Kidney (tissue), 22 donors: ENCODE data around the gene GIT1. TPM values are rescaled to one million over a fixed set of nuclear protein-coding genes. Genes with fewer than 3 reads are reported as not detected.

Experiments
- DNase-seq, 5 donors: peaks; one replicate each; pipeline ENCODE4 v3.0.0-alpha.2; 2013 to 2020
- FAIRE-seq: peaks from 2 replicates; lab custom pipeline; 2012; peaks lifted over from hg19 to GRCh38; lab: Jason Lieb, UNC
- H3K27ac ChIP-seq, 2 donors: one replicate each; pipeline ENCODE4 v1.7.0; 2013; ENCODE audit warnings: low read depth in 2 of 2, low read length in 2 of 2, inconsistent platforms in 1 of 2
- H3K27me3 ChIP-seq: one replicate; pipeline ENCODE4 v1.7.1; 2013; ENCODE audit warnings: low read length, inconsistent platforms; ENCODE audit not compliant: control insufficient read depth, insufficient read depth
- H3K36me3 ChIP-seq, 3 donors: one replicate each; pipeline versions ENCODE4 v1.7.0 to v1.7.1; 2013; ENCODE audit warnings: low read length in 3 of 3, control low read depth in 1 of 3, inconsistent platforms in 1 of 3; ENCODE audit not compliant: insufficient read depth in 3 of 3, control insufficient read depth in 2 of 3
- H3K4me1 ChIP-seq, 3 donors: one replicate each; pipeline versions ENCODE4 v1.7.0 to v1.7.1; 2013; ENCODE audit warnings: low read length in 3 of 3, inconsistent platforms in 1 of 3, low read depth in 1 of 3; ENCODE audit not compliant: control insufficient read depth in 2 of 3, insufficient read depth in 2 of 3
- H3K4me3 ChIP-seq, 3 donors: one replicate each; pipeline versions ENCODE4 v1.7.0 to v1.8.1; 2013; ENCODE audit warnings: low read length in 3 of 3, control low read depth in 1 of 3, inconsistent platforms in 1 of 3
- H3K9ac ChIP-seq, 3 donors: one replicate each; pipeline versions ENCODE4 v1.7.0 to v1.7.1; 2013; ENCODE audit warnings: low read length in 3 of 3, control low read depth in 1 of 3, inconsistent platforms in 1 of 3
- H3K9me3 ChIP-seq, 3 donors: one replicate each; pipeline versions ENCODE4 v1.7.0 to v1.7.1; 2013; ENCODE audit warnings: low read length in 3 of 3, control low read depth in 1 of 3, inconsistent platforms in 1 of 3; ENCODE audit not compliant: control insufficient read depth in 2 of 3, insufficient read depth in 1 of 3
- intact Hi-C: fragments of 100-400 bp; cut with DNase I; formaldehyde crosslinking; loops from one replicate; pipeline ENCODE4 v1.11.1; 2022
- long read RNA-seq, 10 donors: library from polyadenylated mRNA in 1 of 10; unstranded in 1 of 10; transcript quantifications; one replicate each; pipeline ENCODE4 v2.0.0 and lab custom pipeline, GENCODE V29; 2021 to 2026
- polyA plus RNA-seq: library from polyadenylated mRNA; stranded (reverse); fragments of 350-450 nt; fragmentation: Illumina TruSeq; extraction: RNeasy Lipid Tissue Mini Kit (QIAGEN cat#74804); gene quantifications from one replicate; pipeline ENCODE4 v1.2.3, GENCODE V29; 2014; ENCODE audit warnings: low read depth, low replicate concordance; ENCODE audit not compliant: insufficient read depth
- total RNA-seq: library from RNA; stranded (reverse); fragmentation: NEBNext Ultra II Directional; extraction: Animal tissue kit (Norgen Biotek cat#: 25700); gene quantifications from one replicate; pipeline ENCODE4 v1.2.1, GENCODE V29; 2021
- TF ChIP-seq, protein P1 (sequence below): IDR thresholded peaks from 3 replicates; pipeline ENCODE4 v1.5.1; 2012; ENCODE audit warnings: mild to moderate bottlenecking, moderate library complexity, borderline replicate concordance; ENCODE audit not compliant: insufficient read depth; ENCODE audit errors: extremely low read depth
- donor health status: control.
- donor health status: control.
- donor health status: control.
- donor health status: control.
- donor health status: control.
- donor health status: DM: yes; HTN: yes; CAD: no.
- donor health status: Normal renal cell carcinoma (clear cell type).

The GIT1 gene, protein sequence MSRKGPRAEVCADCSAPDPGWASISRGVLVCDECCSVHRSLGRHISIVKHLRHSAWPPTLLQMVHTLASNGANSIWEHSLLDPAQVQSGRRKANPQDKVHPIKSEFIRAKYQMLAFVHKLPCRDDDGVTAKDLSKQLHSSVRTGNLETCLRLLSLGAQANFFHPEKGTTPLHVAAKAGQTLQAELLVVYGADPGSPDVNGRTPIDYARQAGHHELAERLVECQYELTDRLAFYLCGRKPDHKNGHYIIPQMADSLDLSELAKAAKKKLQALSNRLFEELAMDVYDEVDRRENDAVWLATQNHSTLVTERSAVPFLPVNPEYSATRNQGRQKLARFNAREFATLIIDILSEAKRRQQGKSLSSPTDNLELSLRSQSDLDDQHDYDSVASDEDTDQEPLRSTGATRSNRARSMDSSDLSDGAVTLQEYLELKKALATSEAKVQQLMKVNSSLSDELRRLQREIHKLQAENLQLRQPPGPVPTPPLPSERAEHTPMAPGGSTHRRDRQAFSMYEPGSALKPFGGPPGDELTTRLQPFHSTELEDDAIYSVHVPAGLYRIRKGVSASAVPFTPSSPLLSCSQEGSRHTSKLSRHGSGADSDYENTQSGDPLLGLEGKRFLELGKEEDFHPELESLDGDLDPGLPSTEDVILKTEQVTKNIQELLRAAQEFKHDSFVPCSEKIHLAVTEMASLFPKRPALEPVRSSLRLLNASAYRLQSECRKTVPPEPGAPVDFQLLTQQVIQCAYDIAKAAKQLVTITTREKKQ
- total RNA-seq (41.9 TPM), polyA plus RNA-seq (21.4 TPM)
- long read RNA-seq, donor 1, transcript GIT1-201 (20 exons, 3,768 nt), result major isoform, 6 of 6 reads
- long read RNA-seq, donor 1, partial matches to known transcripts, result 0 of 6 reads
- long read RNA-seq, donor 1, other reads (novel, unspliced or antisense), result 0 of 6 reads
- long read RNA-seq, donor 2, partial matches to known transcripts, result 0 of 2 reads
- long read RNA-seq, donor 2, other reads (novel, unspliced or antisense), result 0 of 2 reads
- long read RNA-seq, donor 3, transcript GIT1-201 (20 exons, 3,768 nt), result major isoform, 5 of 6 reads
- long read RNA-seq, donor 3, partial matches to known transcripts, result 0 of 6 reads
- long read RNA-seq, donor 3, other reads (novel, unspliced or antisense), result 0 of 6 reads
- long read RNA-seq, donor 4, transcript GIT1-201 (20 exons, 3,768 nt), result major isoform, 5 of 5 reads
- long read RNA-seq, donor 4, partial matches to known transcripts, result 0 of 5 reads
- long read RNA-seq, donor 4, other reads (novel, unspliced or antisense), result 0 of 5 reads
- long read RNA-seq, donor 5, result 0 reads
- long read RNA-seq, donor 6, partial matches to known transcripts, result 0 of 1 reads
- long read RNA-seq, donor 6, other reads (novel, unspliced or antisense), result 0 of 1 reads
- long read RNA-seq, donor 7, partial matches to known transcripts, result 3 of 15 reads
- long read RNA-seq, donor 7, other reads (novel, unspliced or antisense), result 8 of 15 reads
- long read RNA-seq, donor 8, partial matches to known transcripts, result 0 of 4 reads
- long read RNA-seq, donor 8, other reads (novel, unspliced or antisense), result 0 of 4 reads
- long read RNA-seq, donor 9, partial matches to known transcripts, result 0 of 2 reads
- long read RNA-seq, donor 9, other reads (novel, unspliced or antisense), result 0 of 2 reads
- long read RNA-seq, donor 10, partial matches to known transcripts, result 0 of 5 reads
- long read RNA-seq, donor 10, other reads (novel, unspliced or antisense), result 0 of 5 reads

DNA sequence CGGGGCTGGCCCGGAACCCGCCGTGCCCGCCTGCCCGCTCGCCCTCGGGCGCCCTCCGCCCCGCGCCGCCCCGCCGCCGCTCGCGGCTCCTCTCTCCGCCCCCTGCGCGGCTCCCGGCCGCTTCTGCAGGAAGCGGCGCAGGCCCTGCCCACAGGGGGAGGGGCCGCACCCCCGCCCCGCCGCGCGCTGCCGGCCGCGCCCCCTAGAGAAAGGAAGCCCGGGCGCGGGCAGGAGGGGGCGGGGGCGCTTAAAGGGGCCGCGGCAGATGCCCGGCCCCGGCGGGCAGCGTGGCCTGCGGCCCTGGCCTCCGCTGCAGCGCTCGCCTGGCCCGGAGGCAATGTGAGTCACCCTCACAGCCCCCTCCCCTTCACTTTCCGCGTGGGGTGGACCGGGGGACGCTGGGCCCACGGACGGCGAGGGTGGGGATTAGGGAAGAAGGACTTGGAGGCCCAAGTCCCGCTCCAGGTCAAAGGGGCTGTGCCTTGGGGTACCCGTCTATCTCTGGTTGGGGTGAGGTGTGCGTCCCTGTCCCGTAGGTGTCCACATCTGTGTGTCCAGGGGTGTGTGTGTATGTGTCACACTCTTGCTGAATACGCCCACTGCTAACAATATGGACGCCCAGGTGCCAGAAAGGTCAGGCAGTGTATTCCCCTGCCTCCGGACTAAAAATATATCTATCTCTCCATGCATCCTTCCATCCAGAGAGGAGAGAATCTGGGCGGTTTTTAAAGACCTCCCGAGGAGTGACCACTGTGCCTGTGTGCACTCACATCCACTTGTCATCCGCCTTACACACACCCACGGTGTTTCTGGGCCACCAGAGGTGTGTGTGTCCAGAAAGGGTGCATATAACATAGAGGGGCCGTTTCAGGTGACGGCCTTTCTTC is at the start of gene GIT1:
Gene GIT1 (minus strand): TSS at position 125 of the 887 bp plus-strand sequence. CDS start 270 bp downstream, outside the sequence.
- no peaks in the 10 kb centered on the region for H3K9me3 ChIP-seq
- intact Hi-C loops, result no loop called here
- TF ChIP-seq, protein P1, sequence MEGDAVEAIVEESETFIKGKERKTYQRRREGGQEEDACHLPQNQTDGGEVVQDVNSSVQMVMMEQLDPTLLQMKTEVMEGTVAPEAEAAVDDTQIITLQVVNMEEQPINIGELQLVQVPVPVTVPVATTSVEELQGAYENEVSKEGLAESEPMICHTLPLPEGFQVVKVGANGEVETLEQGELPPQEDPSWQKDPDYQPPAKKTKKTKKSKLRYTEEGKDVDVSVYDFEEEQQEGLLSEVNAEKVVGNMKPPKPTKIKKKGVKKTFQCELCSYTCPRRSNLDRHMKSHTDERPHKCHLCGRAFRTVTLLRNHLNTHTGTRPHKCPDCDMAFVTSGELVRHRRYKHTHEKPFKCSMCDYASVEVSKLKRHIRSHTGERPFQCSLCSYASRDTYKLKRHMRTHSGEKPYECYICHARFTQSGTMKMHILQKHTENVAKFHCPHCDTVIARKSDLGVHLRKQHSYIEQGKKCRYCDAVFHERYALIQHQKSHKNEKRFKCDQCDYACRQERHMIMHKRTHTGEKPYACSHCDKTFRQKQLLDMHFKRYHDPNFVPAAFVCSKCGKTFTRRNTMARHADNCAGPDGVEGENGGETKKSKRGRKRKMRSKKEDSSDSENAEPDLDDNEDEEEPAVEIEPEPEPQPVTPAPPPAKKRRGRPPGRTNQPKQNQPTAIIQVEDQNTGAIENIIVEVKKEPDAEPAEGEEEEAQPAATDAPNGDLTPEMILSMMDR, result peak; percentile 20
- H3K9ac ChIP-seq, result peak within 1 kb of the TSS; percentile 35 to 69 (median 41)
- H3K27ac ChIP-seq, result peak within 1 kb of the TSS; percentile 67 to 74
- H3K36me3 ChIP-seq, result no peaks in the 10 kb centered on the region
- peak within 1 kb of the TSS; percentile 49 to 79 (median 73) for H3K4me3 ChIP-seq
- peaks cover 0 to 57% (median 27%) of the 10 kb centered on the region in 3 donors for H3K4me1 ChIP-seq
- peak; percentile 85 to 96 (median 92) for DNase-seq
- FAIRE-seq, result no peak
- no peaks in the 10 kb centered on the region for H3K27me3 ChIP-seq

DNA sequence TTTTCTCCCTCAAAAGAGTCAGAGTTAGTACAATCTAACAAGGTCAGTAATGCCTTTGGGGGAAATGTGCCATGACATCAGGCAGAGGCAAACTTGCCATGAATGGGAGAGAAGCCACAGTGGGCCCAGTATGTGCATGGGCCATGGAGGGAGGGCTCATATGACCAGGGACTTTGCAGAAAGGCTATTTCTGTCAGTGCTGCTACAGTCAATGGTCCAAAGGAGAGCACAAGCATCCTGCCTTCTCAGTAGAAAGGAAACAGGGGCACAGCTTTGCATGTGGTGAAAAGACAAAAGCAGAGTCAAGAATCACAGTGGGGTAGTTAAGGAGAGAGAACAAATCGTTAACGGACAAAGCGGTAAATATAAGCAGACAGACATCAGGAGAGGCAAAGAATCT is 44.4 kb upstream of the GIT1 start:
- no peaks in the 10 kb centered on the region for H3K27me3 ChIP-seq
- H3K4me1 ChIP-seq, result no peaks in the 10 kb centered on the region
- no peak overlapping the region for H3K9ac ChIP-seq
- H3K36me3 ChIP-seq, result peaks cover 0 to 29% (median 21%) of the 10 kb centered on the region in 3 donors
- intact Hi-C loops, result no loop called here
- TF ChIP-seq, protein P1, result no peak
- H3K4me3 ChIP-seq, result no peak overlapping the region
- no peak for DNase-seq
- FAIRE-seq, result no peak
- no peaks in the 10 kb centered on the region for H3K9me3 ChIP-seq
- no peak overlapping the region for H3K27ac ChIP-seq
